RWPE2 (cell line): ENCODE results near the gene YJEFN3.
A peak's percentile ranks its signal among the peaks of the same experiment; 100 is the strongest.

Experiments used
- ATAC-seq: fragments of 200-7000 bp; cut with Tn5 transposase; 3 replicates; pipeline ENCODE4 v1.9.1; 2021; ENCODE audit warnings: low read depth
- DNase-seq: peaks from one replicate; pipeline ENCODE4 v3.0.0-alpha.2; 2020; ENCODE audit warnings: low spot score
- H3K27ac ChIP-seq: fragments of 450-650 bp; 2 replicates; pipeline ENCODE4 v1.5.1; 2017; ENCODE audit warnings: mild to moderate bottlenecking; ENCODE audit not compliant: poor library complexity, severe bottlenecking
- H3K27me3 ChIP-seq: fragments of 250-450 bp; sonication (Bioruptor Pico); 2 replicates; pipeline ENCODE4 v1.5.1; 2021; ENCODE audit warnings: mild to moderate bottlenecking, moderate library complexity; ENCODE audit not compliant: insufficient read depth, poor library complexity, severe bottlenecking
- H3K36me3 ChIP-seq: fragments of 250-450 bp; sonication (Bioruptor Pico); 2 replicates; pipeline ENCODE4 v1.5.1; 2020; ENCODE audit warnings: low read depth, mild to moderate bottlenecking, moderate library complexity
- H3K4me1 ChIP-seq: fragments of 250-450 bp; sonication (Bioruptor Pico); 2 replicates; pipeline ENCODE4 v1.5.1; 2021; ENCODE audit warnings: mild to moderate bottlenecking, moderate library complexity; ENCODE audit not compliant: insufficient read depth, poor library complexity, severe bottlenecking
- H3K4me3 ChIP-seq: fragments of 250-450 bp; sonication (Bioruptor Pico); 2 replicates; pipeline ENCODE4 v1.5.1; 2021; ENCODE audit warnings: mild to moderate bottlenecking, moderate library complexity; ENCODE audit not compliant: severe bottlenecking
- H3K9me3 ChIP-seq: fragments of 250-450 bp; sonication (Bioruptor Pico); 2 replicates; pipeline ENCODE4 v1.5.1; 2021; ENCODE audit warnings: mild to moderate bottlenecking, moderate library complexity; ENCODE audit not compliant: severe bottlenecking
- TF ChIP-seq, protein P1 (sequence below): fragments of 450-650 bp; IDR thresholded peaks from one replicate; pipeline ENCODE4 v1.5.1; 2017; ENCODE audit warnings: mild to moderate bottlenecking, moderate library complexity; ENCODE audit not compliant: poor library complexity, severe bottlenecking

Gene YJEFN3

DNA sequence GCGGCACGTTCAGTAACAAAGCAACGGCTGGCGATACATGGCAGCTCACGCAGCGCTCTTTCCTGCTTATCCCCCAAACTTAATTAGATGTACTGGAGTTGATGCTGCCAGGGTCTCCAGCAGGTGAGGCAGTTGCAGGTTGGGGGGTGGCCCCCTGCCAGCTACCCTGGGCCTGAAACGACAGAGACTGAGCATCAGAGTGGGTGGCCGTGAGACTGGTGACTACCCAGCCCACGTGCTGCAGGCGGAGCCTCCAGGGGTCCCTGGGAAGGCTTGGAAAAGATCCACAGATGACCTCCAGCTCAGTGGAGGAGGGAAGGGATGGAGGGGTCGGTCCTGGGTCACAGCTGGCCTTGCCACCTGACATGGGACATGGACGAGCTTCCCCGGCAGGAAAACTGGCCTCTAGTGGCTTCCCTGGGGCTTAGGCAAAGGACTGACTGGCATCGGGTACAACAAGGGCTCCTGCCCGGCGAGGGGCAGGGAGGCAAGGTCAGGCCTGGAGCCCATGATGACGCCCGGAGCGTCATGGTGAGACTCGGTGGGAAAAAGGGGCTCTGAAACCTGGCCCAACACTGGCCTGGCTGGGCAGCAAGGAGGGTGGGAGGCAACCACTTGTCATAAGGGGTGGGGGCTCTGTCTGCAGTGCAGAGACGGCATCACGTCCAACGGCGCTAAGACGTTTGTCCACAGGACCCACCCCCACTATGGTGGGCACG is 33.4 kb downstream of the YJEFN3 start:
- Histone ChIP-seq H3K9me3 (no peaks in the 10 kb centered on the region), H3K27me3 (no peaks in the 10 kb centered on the region), H3K4me3 (no peak overlapping the region), H3K4me1 (no peaks in the 10 kb centered on the region), H3K36me3 (no peaks in the 10 kb centered on the region), H3K27ac (no peak overlapping the region)
- ATAC-seq = no peak
- TF ChIP-seq, protein P1, sequence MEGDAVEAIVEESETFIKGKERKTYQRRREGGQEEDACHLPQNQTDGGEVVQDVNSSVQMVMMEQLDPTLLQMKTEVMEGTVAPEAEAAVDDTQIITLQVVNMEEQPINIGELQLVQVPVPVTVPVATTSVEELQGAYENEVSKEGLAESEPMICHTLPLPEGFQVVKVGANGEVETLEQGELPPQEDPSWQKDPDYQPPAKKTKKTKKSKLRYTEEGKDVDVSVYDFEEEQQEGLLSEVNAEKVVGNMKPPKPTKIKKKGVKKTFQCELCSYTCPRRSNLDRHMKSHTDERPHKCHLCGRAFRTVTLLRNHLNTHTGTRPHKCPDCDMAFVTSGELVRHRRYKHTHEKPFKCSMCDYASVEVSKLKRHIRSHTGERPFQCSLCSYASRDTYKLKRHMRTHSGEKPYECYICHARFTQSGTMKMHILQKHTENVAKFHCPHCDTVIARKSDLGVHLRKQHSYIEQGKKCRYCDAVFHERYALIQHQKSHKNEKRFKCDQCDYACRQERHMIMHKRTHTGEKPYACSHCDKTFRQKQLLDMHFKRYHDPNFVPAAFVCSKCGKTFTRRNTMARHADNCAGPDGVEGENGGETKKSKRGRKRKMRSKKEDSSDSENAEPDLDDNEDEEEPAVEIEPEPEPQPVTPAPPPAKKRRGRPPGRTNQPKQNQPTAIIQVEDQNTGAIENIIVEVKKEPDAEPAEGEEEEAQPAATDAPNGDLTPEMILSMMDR = no peak
- peak; percentile 54 for DNase-seq

DNA sequence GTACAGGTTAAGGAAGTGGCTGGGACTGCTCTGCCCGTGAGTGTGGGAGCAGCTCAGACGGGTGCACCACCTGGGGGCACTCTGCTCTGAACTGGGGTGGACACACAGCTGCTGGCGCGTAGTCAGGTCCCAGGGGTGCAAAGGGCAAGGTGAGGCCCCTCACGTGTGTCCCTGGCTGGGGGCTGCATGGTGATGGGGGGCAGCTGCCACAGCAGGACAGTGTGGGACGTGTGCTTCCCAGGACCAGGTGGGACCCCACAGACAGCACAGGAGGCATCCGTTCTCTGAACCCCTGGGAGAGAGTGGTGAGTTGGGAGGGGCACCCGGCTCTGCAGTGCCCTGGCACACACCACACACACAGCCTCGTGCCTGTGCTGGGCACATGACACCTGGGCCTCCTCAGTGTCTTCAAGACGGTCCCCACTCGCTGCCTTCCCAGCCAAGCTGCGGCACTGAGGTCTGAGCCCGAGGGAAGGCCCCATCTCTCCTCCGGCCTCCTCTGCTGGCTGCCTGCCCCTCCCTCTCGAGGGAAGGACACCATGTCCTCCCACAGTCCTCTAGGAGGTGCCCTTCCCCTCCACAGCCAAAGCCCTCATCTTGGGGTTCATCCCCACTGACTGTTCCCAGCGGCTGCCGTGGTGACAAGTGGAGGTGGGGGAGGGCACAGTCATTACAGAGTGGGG is 34.1 kb downstream of the YJEFN3 start:
- Histone ChIP-seq H3K27me3 (no peaks in the 10 kb centered on the region), H3K4me3 (no peak overlapping the region), H3K27ac (no peak overlapping the region), H3K4me1 (no peaks in the 10 kb centered on the region), H3K9me3 (no peaks in the 10 kb centered on the region), H3K36me3 (no peaks in the 10 kb centered on the region)
- ATAC-seq (peak; percentile 37; the same call in 2 of the 3 replicates), DNase-seq (peak; percentile 42)
- TF ChIP-seq, protein P1 = no peak

DNA sequence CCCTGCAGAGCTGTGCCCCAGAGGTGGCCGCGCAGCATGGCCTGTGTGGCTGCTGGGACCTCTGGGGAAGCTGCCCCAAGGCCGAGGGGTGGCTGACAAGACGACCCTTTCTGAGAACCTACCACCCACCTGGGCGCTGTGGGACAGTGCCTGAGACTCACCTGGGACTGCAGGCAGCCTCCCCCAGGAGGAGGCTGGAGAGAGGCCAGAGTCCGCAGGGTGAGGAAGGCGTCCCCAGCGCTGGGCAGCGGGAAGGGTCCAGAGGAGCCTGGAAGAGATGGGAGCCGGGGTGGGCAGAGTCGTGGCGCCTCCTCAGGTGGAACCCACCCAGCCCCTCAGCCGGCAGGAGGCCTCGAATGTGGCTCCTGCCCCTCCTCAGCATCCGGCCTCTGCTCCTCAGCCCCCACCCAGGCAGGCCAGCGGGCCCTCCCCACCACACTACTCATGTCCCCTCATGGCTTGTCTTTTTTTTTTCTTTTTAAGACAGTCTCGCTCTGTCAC is 34.7 kb downstream of the YJEFN3 start:
- no peaks in the 10 kb centered on the region for H3K27me3 ChIP-seq
- H3K36me3 ChIP-seq = no peaks in the 10 kb centered on the region
- 0 out of 3 replicates have a peak, but pooled peaks have one; percentile 10 for ATAC-seq
- no peaks in the 10 kb centered on the region for H3K4me1 ChIP-seq
- H3K4me3 ChIP-seq = no peak overlapping the region
- no peaks in the 10 kb centered on the region for H3K9me3 ChIP-seq
- TF ChIP-seq, protein P1 = no peak
- H3K27ac ChIP-seq = no peak overlapping the region
- DNase-seq = peak; percentile 45

DNA sequence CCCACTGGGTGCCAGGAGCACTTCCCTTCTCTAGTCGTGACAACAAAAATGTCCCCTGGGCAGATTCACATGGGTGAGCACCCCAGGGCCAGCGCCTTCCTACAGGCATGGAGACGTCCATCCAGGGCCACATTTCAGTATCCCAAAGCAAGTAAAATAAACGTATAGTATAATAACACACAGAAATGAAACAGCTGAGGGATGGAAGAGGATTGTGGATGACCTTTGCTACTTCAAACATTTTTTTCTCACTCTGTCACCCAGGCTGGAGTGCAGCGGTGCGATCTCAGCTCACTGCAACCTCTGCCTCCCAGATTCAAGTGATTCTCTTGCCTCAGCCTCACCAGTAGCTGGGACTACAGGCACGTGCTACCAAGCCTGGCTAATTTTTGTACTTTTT is 37.6 kb downstream of the YJEFN3 start:
- no peaks in the 10 kb centered on the region for H3K27me3 ChIP-seq
- DNase-seq (no peak), ATAC-seq (no peak)
- H3K36me3 ChIP-seq = peaks cover 6% of the 10 kb centered on the region; the same call in 1 of the 2 replicates
- no peak overlapping the region for H3K27ac ChIP-seq
- no peaks in the 10 kb centered on the region for H3K9me3 ChIP-seq
- no peaks in the 10 kb centered on the region for H3K4me1 ChIP-seq
- H3K4me3 ChIP-seq = no peak overlapping the region
- TF ChIP-seq, protein P1 = no peak
